DOHH2 (cell line): Measurements from ENCODE around the gene TMEM131.

Source experiments
- CTCF ChIP-seq: fragments of 200-600 bp; sonication (generic); IDR thresholded peaks from one replicate; pipeline ENCODE4 v1.5.1; 2014; ENCODE audit warnings: antibody characterized with exemption, mild to moderate bottlenecking, low read depth, low read length; ENCODE audit not compliant: poor library complexity, severe bottlenecking
- EZH2phosphoT487 ChIP-seq: fragments of 200-600 bp; sonication (generic); IDR thresholded peaks from 2 replicates; pipeline ENCODE4 v1.6.1; 2017; ENCODE audit warnings: borderline replicate concordance, mild to moderate bottlenecking, antibody characterized with exemption, low read length, moderate library complexity, mixed read lengths

- no peak for TF ChIP-seq CTCF
- no peak for TF ChIP-seq EZH2phosphoT487
Measured at GRCh38 chr2:97861177-97861576, 134.6 kb downstream of the TMEM131 start.
